K562 (cell line): ENCODE data around the gene GPATCH3. TPM values are rescaled to one million over a fixed set of nuclear protein-coding genes. Genes with fewer than 3 reads are reported as not detected.

ENCODE experiments used
- ATAC-seq: fragments of 200-7000 bp; cut with Tn5 transposase; 3 replicates; pipeline ENCODE4 v1.9.1; 2020; ENCODE audit warnings: moderate library complexity
- BruUV-seq: library from RNA; stranded (reverse); fragments of 400-500 nt; replicated peaks from 2 replicates; lab custom pipeline; 2021; lab: Mats Ljungman, UMichigan
- CTCF ChIA-PET: fragments of 300-600 bp; formaldehyde crosslinking; extraction: SDS; loops from one replicate; lab custom pipeline; 2021; ENCODE audit warnings: low intra/inter-chr PET ratio; lab: Yijun Ruan, JAX
- POLR2A ChIA-PET: fragments of 300-600, 350-650 bp; sonication (Branson Sonifier 250); formaldehyde crosslinking; extraction: SDS; loops from one replicate; lab custom pipeline; 2021; ENCODE audit warnings: antibody characterized with exemption, inconsistent platforms; lab: Yijun Ruan, JAX
- DNase-seq, 4 experiments: peaks; one replicate each; pipeline versions ENCODE4 v3.0.0 to v3.0.0-alpha.2; 2011 to 2018; ENCODE audit warnings: low spot score in 3 of 4, mixed read lengths in 3 of 4; ENCODE audit errors: extremely low read depth in 1 of 4
- FAIRE-seq: peaks from 2 replicates; lab custom pipeline; 2011; peaks lifted over from hg19 to GRCh38; lab: Jason Lieb, UNC
- H2AFZ ChIP-seq: 2 replicates; pipeline ENCODE4 v1.6.0; 2011; ENCODE audit warnings: low read depth, low read length, control low read depth, inconsistent platforms
- H3K27ac ChIP-seq: fragments of 200-600 bp; 3 replicates; pipeline ENCODE4 v1.8.0; 2011; ENCODE audit warnings: low read depth, mild to moderate bottlenecking, control low read depth, inconsistent platforms, low read length, moderate library complexity, mixed read lengths; ENCODE audit errors: extremely low read depth
- H3K27me3 ChIP-seq, 2 experiments: fragments of 300-600 bp in 1 of 2; 2 replicates in 1 of 2; 3 replicates in 1 of 2; pipeline versions ENCODE4 v1.6.0 to v1.8.0; 2011; ENCODE audit warnings: inconsistent platforms in 2 of 2, low read length in 2 of 2, mild to moderate bottlenecking in 1 of 2, mixed read lengths in 1 of 2, moderate library complexity in 1 of 2; ENCODE audit not compliant: control insufficient read depth in 2 of 2, insufficient read depth in 2 of 2
- H3K36me3 ChIP-seq: fragments of 300-600 bp; 3 replicates; pipeline ENCODE4 v1.8.0; 2011; ENCODE audit warnings: mild to moderate bottlenecking, low read length, inconsistent platforms; ENCODE audit not compliant: control insufficient read depth, insufficient read depth
- H3K4me1 ChIP-seq, 2 experiments: fragments of 200-600 bp in 1 of 2; replicated peaks in 1 of 2; 2 replicates in 1 of 2; 3 replicates in 1 of 2; pipeline versions ENCODE4 v1.5.1 to v1.8.0; 2011; ENCODE audit warnings: inconsistent platforms in 2 of 2, low read length in 2 of 2, mild to moderate bottlenecking in 1 of 2, mixed read lengths in 1 of 2, moderate library complexity in 1 of 2; ENCODE audit not compliant: control insufficient read depth in 2 of 2, insufficient read depth in 2 of 2
- H3K4me2 ChIP-seq: 2 replicates; pipeline ENCODE4 v1.6.1; 2011; ENCODE audit warnings: low read length, control low read depth, inconsistent platforms, mixed read lengths; ENCODE audit not compliant: insufficient read depth
- H3K4me3 ChIP-seq: fragments of 200-600 bp; sonication (generic), shearing (Covaris generic); 2 replicates; pipeline ENCODE4 v1.5.1; 2016; ENCODE audit warnings: control low read depth, inconsistent platforms
- H3K79me2 ChIP-seq: fragments of 200-600 bp; 3 replicates; pipeline ENCODE4 v1.8.0; 2011; ENCODE audit warnings: low read length, inconsistent platforms; ENCODE audit not compliant: control insufficient read depth, insufficient read depth
- H3K9ac ChIP-seq, 2 experiments: 2 replicates each; pipeline versions ENCODE4 v1.6.0 to v1.6.1; 2011; ENCODE audit warnings: low read depth in 2 of 2, low read length in 2 of 2, control low read depth in 1 of 2, inconsistent platforms in 1 of 2, mild to moderate bottlenecking in 1 of 2, mixed read lengths in 1 of 2; ENCODE audit not compliant: insufficient read depth in 1 of 2
- H3K9me1 ChIP-seq: one replicate; pipeline ENCODE4 v1.6.0; 2011; ENCODE audit warnings: inconsistent platforms, mild to moderate bottlenecking, low read length, moderate library complexity; ENCODE audit not compliant: control insufficient read depth, insufficient read depth
- H3K9me3 ChIP-seq: replicated peaks from 2 replicates; pipeline ENCODE4 v1.5.1; 2011; ENCODE audit warnings: low read depth, low read length, inconsistent platforms; ENCODE audit not compliant: control insufficient read depth, insufficient read depth
- H4K20me1 ChIP-seq: replicated peaks from 2 replicates; pipeline ENCODE4 v1.6.1; 2011; ENCODE audit warnings: low read length, inconsistent platforms, mixed read lengths; ENCODE audit not compliant: control insufficient read depth, insufficient read depth
- ARNT ChIP-seq, 2 experiments: fragments of 450-650 bp; IDR thresholded peaks; 2 replicates each; pipeline ENCODE4 v1.6.1; 2016; ENCODE audit warnings: mild to moderate bottlenecking in 1 of 2
- CREB1 ChIP-seq, 2 experiments: sonication (generic) in 1 of 2; formaldehyde crosslinking in 1 of 2; IDR thresholded peaks; 2 replicates each; pipeline versions ENCODE4 v1.6.1 to v1.8.0; 2012 to 2022; ENCODE audit warnings: inconsistent platforms in 1 of 2, mild to moderate bottlenecking in 1 of 2, missing genetic modification reagents in 1 of 2, moderate library complexity in 1 of 2
- E2F5 ChIP-seq: sonication (generic); formaldehyde crosslinking; IDR thresholded peaks from 2 replicates; pipeline ENCODE4 v1.8.0; 2022; ENCODE audit warnings: mild to moderate bottlenecking, missing genetic modification reagents
- FOXK2 ChIP-seq, 2 experiments: fragments of 450-650 bp; IDR thresholded peaks in 1 of 2; conservative IDR thresholded peaks in 1 of 2; 2 replicates each; pipeline ENCODE4 v1.6.1; 2016; ENCODE audit warnings: low read depth in 2 of 2, mild to moderate bottlenecking in 1 of 2
- NCOA4 ChIP-seq: fragments of 450-650 bp; IDR thresholded peaks from 2 replicates; pipeline ENCODE4 v1.6.1; 2018; ENCODE audit warnings: mild to moderate bottlenecking; ENCODE audit not compliant: partially characterized antibody
- PML ChIP-seq: IDR thresholded peaks from 2 replicates; pipeline ENCODE4 v1.6.1; 2012; ENCODE audit warnings: low read length, inconsistent platforms
- RBBP5 ChIP-seq: fragments of 200-600 bp; sonication (generic); IDR thresholded peaks from 2 replicates; pipeline ENCODE4 v1.6.1; 2012; ENCODE audit warnings: borderline replicate concordance, mild to moderate bottlenecking, low read length, control low read depth, inconsistent platforms; ENCODE audit not compliant: insufficient read depth, poor library complexity, severe bottlenecking
- SAP30 ChIP-seq: fragments of 200-600 bp; sonication (generic); IDR thresholded peaks from 2 replicates; pipeline ENCODE4 v1.6.1; 2012; ENCODE audit warnings: borderline replicate concordance, low read depth, mild to moderate bottlenecking, moderate library complexity, low read length, control low read depth, inconsistent platforms; ENCODE audit not compliant: insufficient read depth, poor library complexity, severe bottlenecking
- SLC30A9 ChIP-seq: fragments of 250-450 bp; sonication (Bioruptor Pico); IDR thresholded peaks from 2 replicates; pipeline ENCODE4 v1.8.0; 2022; ENCODE audit warnings: mild to moderate bottlenecking, moderate library complexity
- ZNF830 ChIP-seq: fragments of 250-450 bp; sonication (Bioruptor Pico); IDR thresholded peaks from 2 replicates; pipeline ENCODE4 v1.5.0; 2021; ENCODE audit warnings: mild to moderate bottlenecking
- WGBS: fragments of 100-300 bp; shearing (Covaris generic); methylation state at CpG from one replicate; pipeline ENCODE4 v1.1.6; 2016; ENCODE audit warnings: low coverage, mixed read lengths; ENCODE audit not compliant: insufficient coverage; ENCODE audit errors: missing lambda C conversion rate; 5-methylcytosine and 5-hydroxymethylcytosine counted together
- in situ Hi-C: fragments of 300-500 bp; cut with MboI; formaldehyde crosslinking; loops from 4 replicates; pipeline ENCODE4 v1.15.0; 2018; ENCODE audit warnings: inconsistent platforms, mixed read lengths
- intact Hi-C: fragments of 100-400 bp; cut with micrococcal nuclease; formaldehyde crosslinking; loops from 2 replicates; pipeline ENCODE4 v1.14.2; 2022
- polyA plus RNA-seq, 8 experiments: library from polyadenylated mRNA; depleted of rRNA in 4 of 8; stranded (reverse) in 5 of 8; unstranded in 3 of 8; fragments of >200 nt; fragmentation: Nextera tagmentation in 2 of 8; fragmentation: Illumina TruSeq in 1 of 8; extraction: Ambion mirVana in 2 of 8; extraction: Trizol in 1 of 8; gene quantifications; 2 replicates each; pipeline versions ENCODE4 v1.2.1 to v1.2.3, GENCODE V29; 2011 to 2014; ENCODE audit warnings: inconsistent platforms in 1 of 8, missing spikeins in 1 of 8
- total RNA-seq, 7 experiments: library from RNA; depleted of rRNA in 6 of 7; stranded (reverse); fragments of >200 nt in 6 of 7; fragmentation: Illumina TruSeq in 2 of 7; extraction: Trizol in 2 of 7; gene quantifications; 2 replicates each; pipeline versions ENCODE4 v1.2.1 to v1.2.3, GENCODE V29; 2011 to 2021; ENCODE audit warnings: low replicate concordance in 1 of 7
- TF ChIP-seq, protein P1 (sequence below): fragments of 250-450 bp; sonication (Bioruptor Pico); IDR thresholded peaks from 2 replicates; pipeline ENCODE4 v1.5.0; 2021
- TF ChIP-seq, protein P2 (sequence below): IDR thresholded peaks from 2 replicates; pipeline ENCODE4 v1.6.1; 2016; ENCODE audit warnings: missing genetic modification characterization, missing compliant biosample characterization

Gene GPATCH3
- total and polyA plus RNA-seq, 9 of the 15 experiments (the other 6 are each of a cell fraction or from before 2014, with no cell fraction given), result 1.6 to 23.0 (median 13.3) TPM

DNA sequence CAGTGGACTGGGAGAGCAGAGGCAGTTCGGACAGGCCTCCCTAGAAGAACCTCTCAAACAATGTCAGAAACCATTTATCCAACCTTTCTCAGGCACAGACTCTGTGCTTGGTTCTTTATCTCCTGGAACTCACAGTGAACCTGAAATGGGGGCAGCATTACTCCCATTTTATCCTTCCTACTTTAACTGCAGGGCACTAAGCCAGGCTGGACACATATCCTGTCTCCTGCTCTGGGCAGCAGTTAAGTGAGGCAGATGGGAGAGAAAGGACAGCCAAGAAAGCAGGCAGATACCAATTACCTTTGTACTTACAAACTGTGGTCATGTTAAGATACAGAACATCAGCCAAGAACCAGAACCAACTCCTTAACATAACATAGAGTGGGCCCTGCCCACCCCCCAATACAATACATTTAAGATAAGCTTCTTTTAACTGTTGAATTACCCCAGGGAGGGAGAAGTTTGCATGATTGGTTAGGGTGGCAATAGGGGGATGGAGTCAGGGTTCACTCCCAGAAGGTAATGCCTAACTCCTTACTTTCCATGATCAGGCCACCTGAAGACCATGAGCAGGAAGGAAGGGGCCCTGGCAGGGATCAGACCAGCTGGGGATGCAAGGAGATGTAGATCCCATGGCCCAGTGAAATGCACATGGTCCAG, 49.1 kb upstream of the GPATCH3 start:
- in situ Hi-C loops, result no loop called here
- TF ChIP-seq SLC30A9 (CRISPR knock-in tag) (no peak), SAP30 (no peak), FOXK2 (conservative IDR thresholded peaks at IDR 0.05 in 1 of 2, IDR thresholded peaks at IDR 0.05 in 1 of 2; ENCODE audit: low read depth in 2 of 2) (no peak), CREB1 (IDR thresholded peaks at IDR 0.05) (no peak), CREB1 (CRISPR knock-in tag; IDR thresholded peaks at IDR 0.05) (no peak), ARNT (IDR thresholded peaks at IDR 0.05) (no peak), E2F5 (CRISPR knock-in tag) (0 out of 2 replicates have a peak, but pooled peaks have one; percentile 73), ZNF830 (no peak), NCOA4 (no peak), PML (0 out of 2 replicates have a peak, but pooled peaks have one; percentile 21), RBBP5 (no peak)
- TF ChIP-seq, protein P1, sequence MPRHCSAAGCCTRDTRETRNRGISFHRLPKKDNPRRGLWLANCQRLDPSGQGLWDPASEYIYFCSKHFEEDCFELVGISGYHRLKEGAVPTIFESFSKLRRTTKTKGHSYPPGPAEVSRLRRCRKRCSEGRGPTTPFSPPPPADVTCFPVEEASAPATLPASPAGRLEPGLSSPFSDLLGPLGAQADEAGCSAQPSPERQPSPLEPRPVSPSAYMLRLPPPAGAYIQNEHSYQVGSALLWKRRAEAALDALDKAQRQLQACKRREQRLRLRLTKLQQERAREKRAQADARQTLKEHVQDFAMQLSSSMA (CRISPR knock-in tag), result no peak
- TF ChIP-seq, protein P2, sequence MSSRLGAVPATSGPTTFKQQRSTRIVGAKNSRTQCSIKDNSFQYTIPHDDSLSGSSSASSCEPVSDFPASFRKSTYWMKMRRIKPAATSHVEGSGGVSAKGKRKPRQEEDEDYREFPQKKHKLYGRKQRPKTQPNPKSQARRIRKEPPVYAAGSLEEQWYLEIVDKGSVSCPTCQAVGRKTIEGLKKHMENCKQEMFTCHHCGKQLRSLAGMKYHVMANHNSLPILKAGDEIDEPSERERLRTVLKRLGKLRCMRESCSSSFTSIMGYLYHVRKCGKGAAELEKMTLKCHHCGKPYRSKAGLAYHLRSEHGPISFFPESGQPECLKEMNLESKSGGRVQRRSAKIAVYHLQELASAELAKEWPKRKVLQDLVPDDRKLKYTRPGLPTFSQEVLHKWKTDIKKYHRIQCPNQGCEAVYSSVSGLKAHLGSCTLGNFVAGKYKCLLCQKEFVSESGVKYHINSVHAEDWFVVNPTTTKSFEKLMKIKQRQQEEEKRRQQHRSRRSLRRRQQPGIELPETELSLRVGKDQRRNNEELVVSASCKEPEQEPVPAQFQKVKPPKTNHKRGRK (tag), result no peak
- TF ChIP-seq, all 486 proteins: peak for 2
- Histone ChIP-seq H2AFZ (no peak overlapping the region), H3K36me3 (peaks cover 28% of the 10 kb centered on the region; the same call in 2 of the 3 replicates), H3K9me1 (peaks cover 4% of the 10 kb centered on the region), H3K4me1 (peaks cover 22 to 28% of the 10 kb centered on the region in 2 experiments; a peak in 4 of 5 replicates), H3K27ac (0 out of 3 replicates have a peak overlapping the region, but pooled peaks have one; percentile 2), H3K4me2 (no peak overlapping the region), H3K9me3 (no peaks in the 10 kb centered on the region; the same call in 1 of the 2 replicates), H3K27me3 (no peaks in the 10 kb centered on the region), H3K4me3 (no peak overlapping the region), H3K9ac (peak overlapping the region in 1 of 2 experiments; percentile 78; a peak in 2 of 4 replicates), H3K79me2 (no peaks in the 10 kb centered on the region), H4K20me1 (no peaks in the 10 kb centered on the region)
- BruUV-seq, result no TSS peak
- ATAC-seq (no peak), FAIRE-seq (no peak), DNase-seq (peak in 1 of 4 experiments; percentile 24)
- POLR2A ChIA-PET, result interaction anchor here (0.9 to 1.0 kb wide), 2 partner anchors 13 to 39 kb away, joined by 3 read pairs; no protein-coding TSS in a partner anchor
- CTCF ChIA-PET, result no interaction called here
- intact Hi-C loops, result no loop called here
- 100% methylated on average over 1 of the region's 1 CpG for WGBS
